H1 (cell line): ENCODE measurements around the gene ASB4. TPM values are rescaled to one million over a fixed set of nuclear protein-coding genes. Genes with fewer than 3 reads are reported as not detected.

ENCODE experiments used
- CHD7 ChIP-seq: fragments of 300-600 bp; sonication (generic); IDR thresholded peaks from 2 replicates; pipeline ENCODE4 v1.7.1; 2012; ENCODE audit warnings: low read length, moderate library complexity, mild to moderate bottlenecking, inconsistent platforms; ENCODE audit not compliant: insufficient replicate concordance
- E2F6 ChIP-seq: IDR thresholded peaks from 2 replicates; pipeline ENCODE4 v1.6.1; 2012; ENCODE audit warnings: inconsistent platforms
- GABPA ChIP-seq: IDR thresholded peaks from 2 replicates; pipeline ENCODE4 v1.6.1; 2011; ENCODE audit warnings: mild to moderate bottlenecking, low read length, moderate library complexity, borderline replicate concordance; ENCODE audit not compliant: insufficient read depth
- MAFK ChIP-seq: IDR thresholded peaks from 2 replicates; pipeline ENCODE4 v1.6.1; 2012; ENCODE audit warnings: low read depth, mild to moderate bottlenecking, improper control_type of control experiment, low read length
- POLR2AphosphoS5 ChIP-seq: IDR thresholded peaks from 2 replicates; pipeline ENCODE4 v1.6.1; 2011; ENCODE audit warnings: low read depth, low read length
- RFX5 ChIP-seq: IDR thresholded peaks from 2 replicates; pipeline ENCODE4 v1.6.1; 2011; ENCODE audit warnings: low read depth, low read length, improper control_type of control experiment, borderline replicate concordance
- RNF2 ChIP-seq: fragments of 200-900, 300-1000 bp; sonication (generic); IDR thresholded peaks from 2 replicates; pipeline ENCODE4 v1.7.1; 2016; ENCODE audit warnings: borderline replicate concordance, low read depth, mild to moderate bottlenecking, antibody characterized with exemption, low read length; ENCODE audit not compliant: poor library complexity, severe bottlenecking; ENCODE audit errors: missing control alignments
- SAP30 ChIP-seq: fragments of 300-600 bp; sonication (generic); IDR thresholded peaks from 2 replicates; pipeline ENCODE4 v1.7.1; 2012; ENCODE audit warnings: low read length, moderate library complexity, mild to moderate bottlenecking, inconsistent platforms; ENCODE audit not compliant: insufficient read depth, insufficient replicate concordance
- SRF ChIP-seq: IDR thresholded peaks from 2 replicates; pipeline ENCODE4 v1.6.1; 2011; ENCODE audit warnings: mild to moderate bottlenecking, low read depth, low read length, moderate library complexity
- TEAD4 ChIP-seq: IDR thresholded peaks from 2 replicates; pipeline ENCODE4 v1.6.1; 2012; ENCODE audit warnings: low read depth, low read length, inconsistent platforms, mixed read lengths
- YY1 ChIP-seq: IDR thresholded peaks from 2 replicates; pipeline ENCODE4 v1.6.1; 2011; ENCODE audit warnings: low read depth, mild to moderate bottlenecking, low read length
- polyA plus RNA-seq, 7 experiments: library from polyadenylated mRNA; depleted of rRNA in 3 of 7; stranded (reverse) in 5 of 7; unstranded in 2 of 7; fragments of >200 nt in 5 of 7; fragments of 200-250 nt in 2 of 7; gene quantifications; 1 replicate in 5 of 7; 2 replicates in 1 of 7; 4 replicates in 1 of 7; pipeline versions ENCODE4 v1.2.1 to v1.2.3, GENCODE V29; 2011 to 2013; ENCODE audit warnings: missing spikeins in 2 of 7, mixed read lengths in 2 of 7
- total RNA-seq: library from RNA; stranded (reverse); fragmentation: NEBNext Ultra II Directional; extraction: Animal tissue kit (Norgen Biotek cat#: 25700); gene quantifications from 2 replicates; pipeline ENCODE4 v1.2.1, GENCODE V29; 2021

ASB4 gene
- total and polyA plus RNA-seq, 2 of the 8 experiments (the other 6 are each of a cell fraction or from before 2014, with no cell fraction given) = not detected

GRCh38 chr7:95517870-95518269 is 32.1 kb downstream of the ASB4 start (continued):
- TF ChIP-seq CHD7 = no peak
- TF ChIP-seq SRF = no peak
- TF ChIP-seq RNF2 = no peak
- no peak for TF ChIP-seq MAFK
- TF ChIP-seq GABPA = no peak
- no peak for TF ChIP-seq TEAD4
- TF ChIP-seq E2F6 = no peak
- no peak for TF ChIP-seq POLR2AphosphoS5
- TF ChIP-seq SAP30 = no peak
- TF ChIP-seq RFX5 = no peak
- TF ChIP-seq YY1 = no peak
